Measurements from ENCODE around the gene ABL2. TPM values are rescaled to one million over a fixed set of nuclear protein-coding genes. Genes with fewer than 3 reads are reported as not detected.

The ABL2 gene
- total and polyA plus RNA-seq, 12 donors: 2.5 to 14.4 (median 10.9) TPM

- intact Hi-C loops (cut with DNase I): no loop called here
- H3K27ac ChIP-seq: no peak overlapping the region
- DNase-seq (no peak), ATAC-seq (no peak)
- TF ChIP-seq CTCF (IDR thresholded peaks at IDR 0.05): no peak
- WGBS, 2 donors: 86 to 93% methylated on average over 4 of the region's 4 CpGs
- H3K9me3 ChIP-seq: no peaks in the 10 kb centered on the region
- H3K4me3 ChIP-seq: no peak overlapping the region
- H3K4me1 ChIP-seq: no peaks in the 10 kb centered on the region
- no peaks in the 10 kb centered on the region for H3K36me3 ChIP-seq
- H3K27me3 ChIP-seq: no peaks in the 10 kb centered on the region
Measured at GRCh38 chr1:179237222-179237621, 7.7 kb upstream of the ABL2 start.

GRCh38 chr1:179234863-179235262, 5.4 kb upstream of the ABL2 start:
- WGBS, 2 donors: 90 to 100% methylated on average over 1 of the region's 1 CpG
- no peaks in the 10 kb centered on the region for H3K9me3 ChIP-seq
- TF ChIP-seq CTCF (IDR thresholded peaks at IDR 0.05): no peak
- intact Hi-C loops (cut with DNase I): loop anchor here in 2 of 10 donors (5.0 kb wide), 2 partner anchors 57 to 132 kb away; partner anchors contain the start of genes AXDND1 (in 1 of the 2) and SOAT1 (in 1 of the 2)
- H3K4me3 ChIP-seq: no peak overlapping the region
- H3K27ac ChIP-seq: no peak overlapping the region
- no peaks in the 10 kb centered on the region for H3K36me3 ChIP-seq
- ATAC-seq (no peak), DNase-seq (no peak)
- H3K27me3 ChIP-seq: no peaks in the 10 kb centered on the region
- H3K4me1 ChIP-seq: peaks cover 0 to 11% (median 7%) of the 10 kb centered on the region in 9 donors

GRCh38 chr1:179231923-179232322, 2.4 kb upstream of the ABL2 start:
- Histone ChIP-seq H3K4me3 (no peak overlapping the region), H3K9me3 (no peaks in the 10 kb centered on the region), H3K4me1 (peaks cover 0 to 31% (median 21%) of the 10 kb centered on the region in 9 donors), H3K27me3 (no peaks in the 10 kb centered on the region), H3K27ac (no peak overlapping the region), H3K36me3 (no peaks in the 10 kb centered on the region)
- DNase-seq (no peak), ATAC-seq (no peak)
- intact Hi-C loops (cut with DNase I): loop anchor here in 2 of 10 donors (5.0 kb wide), 2 partner anchors 60 to 135 kb away; partner anchors contain the start of genes AXDND1 (in 1 of the 2) and SOAT1 (in 1 of the 2)
- no peak for TF ChIP-seq CTCF (IDR thresholded peaks at IDR 0.05)
- WGBS, 2 donors: 91 to 92% methylated on average over 4 of the region's 4 CpGs

- intact Hi-C loops (cut with DNase I): loop anchor here in 2 of 10 donors (5.0 kb wide), 2 partner anchors 62 to 137 kb away; partner anchors contain the start of genes AXDND1 (in 1 of the 2) and SOAT1 (in 1 of the 2)
- WGBS, 2 donors: 44 to 46% methylated on average over 3 of the region's 3 CpGs
- TF ChIP-seq CTCF (IDR thresholded peaks at IDR 0.05): no peak
- ATAC-seq (no peak), DNase-seq (no peak)
- H3K4me3 ChIP-seq: no peak overlapping the region
- H3K9me3 ChIP-seq: no peaks in the 10 kb centered on the region
- H3K27ac ChIP-seq: peak overlapping the region in 2 of 10 donors; percentile 72 to 90
- no peaks in the 10 kb centered on the region for H3K27me3 ChIP-seq
- H3K4me1 ChIP-seq: peaks cover 0 to 35% (median 21%) of the 10 kb centered on the region in 9 donors
- no peaks in the 10 kb centered on the region for H3K36me3 ChIP-seq
Measured at GRCh38 chr1:179230721-179231120, 1.2 kb upstream of the ABL2 start.

Measured in heart right ventricle (tissue), 16 donors.